NCI-H526 (cell line): ENCODE results near the gene SNX4.
"Not testable (repeated sequence)": the region's sequence is repeated elsewhere in the genome, so short reads cannot be mapped to it uniquely, and the experiment has no call there.

Experiments used
- DNase-seq, 2 experiments: peaks; one replicate each; lab custom pipeline; 2025; lab: John Stamatoyannopoulos, UW

The SNX4 gene

GRCh38 chr3:125462722-125463299 lies 57.2 kb downstream of the SNX4 start:
- DNase-seq = no peak

GRCh38 chr3:125461896-125462295 lies 58.1 kb downstream of the SNX4 start:
- no peak for DNase-seq

GRCh38 chr3:125460233-125460632 lies 59.8 kb downstream of the SNX4 start:
- DNase-seq = no peak

GRCh38 chr3:125443923-125444322 lies 76.1 kb downstream of the SNX4 start:
- DNase-seq = no peak

GRCh38 chr3:125442506-125442905 lies 77.5 kb downstream of the SNX4 start:
- DNase-seq = no peak

GRCh38 chr3:125440970-125441369 lies 79.0 kb downstream of the SNX4 start:
- DNase-seq = no peak

GRCh38 chr3:125440559-125440955 lies 79.4 kb downstream of the SNX4 start:
- DNase-seq = no peak

GRCh38 chr3:125437631-125438435 lies 82.2 kb downstream of the SNX4 start:
- peak in 1 of 2 experiments; percentile 49 for DNase-seq

GRCh38 chr3:125436921-125437320 lies 83.1 kb downstream of the SNX4 start:
- DNase-seq = peak in 1 of 2 experiments; percentile 33

GRCh38 chr3:125435231-125435630 lies 84.8 kb downstream of the SNX4 start:
- DNase-seq = no peak

GRCh38 chr3:125434582-125435011 lies 85.4 kb downstream of the SNX4 start:
- DNase-seq = no peak

GRCh38 chr3:125433611-125434041 lies 86.4 kb downstream of the SNX4 start:
- no peak for DNase-seq

GRCh38 chr3:125433091-125433534 lies 86.9 kb downstream of the SNX4 start:
- no peak for DNase-seq

- DNase-seq = no peak
Measured at GRCh38 chr3:125431912-125432790, 87.9 kb downstream of the SNX4 start.

- DNase-seq = no peak
Measured at GRCh38 chr3:125431391-125431790, 88.6 kb downstream of the SNX4 start.

- DNase-seq = no peak
Measured at GRCh38 chr3:125428216-125428830, 91.7 kb downstream of the SNX4 start.

- DNase-seq = no peak
Measured at GRCh38 chr3:125418306-125418705, 101.7 kb downstream of the SNX4 start.

- DNase-seq = no peak
Measured at GRCh38 chr3:125416235-125416634, 103.8 kb downstream of the SNX4 start.

GRCh38 chr3:125414669-125415068 lies 105.3 kb downstream of the SNX4 start:
- no peak for DNase-seq

GRCh38 chr3:125410922-125411321 lies 109.1 kb downstream of the SNX4 start:
- DNase-seq = no peak

GRCh38 chr3:125406070-125406469 lies 113.9 kb downstream of the SNX4 start:
- DNase-seq = no peak

- DNase-seq = not testable (repeated sequence)
Measured at GRCh38 chr3:125405515-125405914, 114.5 kb downstream of the SNX4 start.
